ENCODE data around the gene OPA3.

Gene OPA3

GRCh38 chr19:45560686-45561085, 23.9 kb downstream of the OPA3 start:
- DNase-seq, result no peak

- DNase-seq, result no peak
These were observed 24.6 kb downstream of the OPA3 start for GRCh38 chr19:45560038-45560437.

GRCh38 chr19:45558399-45558878, 26.2 kb downstream of the OPA3 start:
- DNase-seq, result no peak

GRCh38 chr19:45556835-45557234, 27.8 kb downstream of the OPA3 start:
- no peak for DNase-seq

- DNase-seq, result no peak
These were observed 30.1 kb downstream of the OPA3 start for GRCh38 chr19:45554481-45554880.

GRCh38 chr19:45553464-45553863, 31.1 kb downstream of the OPA3 start:
- DNase-seq, result no peak

- DNase-seq, result no peak
These were observed 36.5 kb downstream of the OPA3 start for GRCh38 chr19:45547965-45548609.

GRCh38 chr19:45547211-45547770, 37.3 kb downstream of the OPA3 start:
- no peak for DNase-seq

GRCh38 chr19:45542234-45542668, 42.4 kb downstream of the OPA3 start:
- peak; percentile 15 for DNase-seq

GRCh38 chr19:45539459-45539858, 45.1 kb downstream of the OPA3 start:
- no peak for DNase-seq

GRCh38 chr19:45531349-45531748, 53.3 kb downstream of the OPA3 start:
- DNase-seq, result no peak

GRCh38 chr19:45529420-45529785, 55.2 kb downstream of the OPA3 start:
- no peak for DNase-seq

GRCh38 chr19:45528744-45529419, 55.7 kb downstream of the OPA3 start:
- peak; percentile 77 for DNase-seq

GRCh38 chr19:45528149-45528743, 56.4 kb downstream of the OPA3 start:
- peak; percentile 38 for DNase-seq

GRCh38 chr19:45527731-45528130, 56.9 kb downstream of the OPA3 start:
- no peak for DNase-seq

- no peak for DNase-seq
These were observed 57.6 kb downstream of the OPA3 start for GRCh38 chr19:45526971-45527370.

GRCh38 chr19:45526143-45526542, 58.5 kb downstream of the OPA3 start:
- DNase-seq, result no peak

- no peak for DNase-seq
These were observed 60.0 kb downstream of the OPA3 start for GRCh38 chr19:45524575-45525129.

- DNase-seq, result peak; percentile 64
These were observed 60.9 kb downstream of the OPA3 start for GRCh38 chr19:45523642-45524256.

GRCh38 chr19:45522010-45522941, 62.3 kb downstream of the OPA3 start:
- DNase-seq, result no peak

- no peak for DNase-seq
These were observed 66.2 kb downstream of the OPA3 start for GRCh38 chr19:45518469-45518826.

All from DMS79 (cell line).